ENCODE results near the gene MAGI1.
"Not testable (repeated sequence)": the region's sequence is repeated elsewhere in the genome, so short reads cannot be mapped to it uniquely, and the experiment has no call there.

MAGI1 gene

DNA sequence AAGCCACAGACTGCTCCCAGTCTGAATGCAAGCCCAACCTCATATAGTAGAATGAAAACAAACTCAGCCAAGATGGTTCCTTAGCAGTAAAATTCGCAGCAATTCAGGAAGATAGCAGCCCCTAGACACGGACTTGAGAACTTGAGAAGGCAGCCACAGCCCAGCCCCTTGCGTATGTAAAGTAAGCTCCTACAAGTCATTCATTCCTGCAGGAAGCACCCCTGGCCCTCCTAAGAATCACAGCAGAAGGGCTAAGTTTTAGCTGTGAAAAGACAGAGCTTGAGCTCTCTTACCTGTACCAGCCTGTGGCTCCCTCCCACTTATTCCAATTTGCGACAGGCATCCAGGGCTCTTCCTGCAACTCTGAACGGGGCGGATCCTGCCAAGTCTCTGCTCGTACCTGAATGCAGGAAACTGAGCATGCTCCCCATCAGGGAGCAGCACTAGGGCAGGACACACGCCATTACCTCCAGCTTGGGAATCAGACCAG is 136.4 kb downstream of the MAGI1 start:
- DNase-seq: no peak

DNA sequence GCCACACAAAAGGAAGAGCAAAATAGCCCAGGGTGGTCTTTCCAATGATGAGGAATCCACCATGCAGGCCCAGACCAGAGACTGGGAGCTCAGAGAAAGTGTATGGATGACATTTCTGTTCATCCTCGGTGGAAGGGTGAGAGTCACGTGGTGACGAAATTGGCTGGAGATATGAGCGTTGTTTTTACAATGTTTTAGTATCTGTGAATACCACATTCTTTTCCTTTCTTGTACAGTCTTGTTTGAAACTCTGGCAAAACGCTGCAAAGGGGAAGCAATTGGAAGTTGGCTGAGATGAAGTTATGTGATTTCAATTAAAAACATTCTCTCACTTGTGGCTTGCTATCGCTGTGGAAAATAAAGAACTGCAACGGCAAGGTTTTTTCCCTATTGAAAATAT is 137.5 kb downstream of the MAGI1 start:
- DNase-seq: no peak

DNA sequence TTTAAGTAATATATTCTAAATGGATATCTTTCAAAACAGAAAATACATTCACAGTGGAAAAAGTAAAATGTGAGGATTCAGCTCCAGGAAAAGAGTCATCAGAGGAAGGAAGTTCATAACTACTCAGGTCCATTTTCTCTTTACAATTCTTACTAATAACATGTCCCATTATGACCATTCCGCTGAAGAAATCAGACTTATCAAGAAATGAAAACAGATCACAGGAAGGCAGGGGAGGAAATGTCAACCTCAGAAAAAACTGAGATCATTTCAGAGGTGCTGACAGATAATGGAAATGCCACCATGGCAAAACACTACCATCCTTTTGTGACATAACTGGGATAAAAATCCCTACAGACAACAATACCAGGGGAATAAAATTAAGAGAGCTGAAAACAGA is 139.5 kb downstream of the MAGI1 start:
- DNase-seq: no peak

DNA sequence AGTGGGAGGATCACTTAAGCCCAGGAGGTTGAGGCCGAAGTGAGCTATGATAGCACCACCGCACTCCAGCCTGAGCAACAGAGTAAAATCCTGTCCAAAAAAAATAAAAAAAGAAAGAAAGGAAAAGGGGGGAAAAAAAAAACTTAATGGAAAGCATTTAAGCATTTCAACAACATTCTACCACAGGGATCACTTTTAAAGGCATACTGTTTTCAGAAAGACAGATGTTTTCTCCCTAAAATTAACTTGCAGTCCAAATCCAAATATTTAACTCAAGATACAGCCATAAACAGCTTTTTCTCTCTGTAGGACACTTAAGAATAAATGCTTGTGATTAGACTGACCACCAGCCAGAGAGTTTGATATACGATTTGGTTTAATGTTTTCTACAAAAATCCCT is 141.0 kb downstream of the MAGI1 start:
- DNase-seq: no peak

DNA sequence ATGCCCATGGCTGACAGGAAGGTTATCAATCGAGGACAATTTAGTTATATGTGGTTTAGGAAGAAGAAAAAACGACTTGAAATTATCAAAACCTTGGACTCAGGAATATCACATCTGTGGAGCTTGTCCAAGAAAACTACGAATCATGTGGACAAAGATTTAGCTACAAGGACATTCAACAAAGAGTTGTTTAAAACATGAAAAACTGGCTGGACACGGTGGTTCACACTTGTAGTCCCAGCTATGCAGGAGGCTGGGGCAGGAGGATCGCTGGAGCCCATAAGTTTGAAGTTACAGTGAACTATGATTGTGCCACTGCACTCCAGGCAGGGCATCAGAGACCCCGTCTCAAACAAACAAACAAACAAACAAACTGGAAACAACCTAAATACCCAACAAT is 142.4 kb downstream of the MAGI1 start:
- DNase-seq: no peak

DNA sequence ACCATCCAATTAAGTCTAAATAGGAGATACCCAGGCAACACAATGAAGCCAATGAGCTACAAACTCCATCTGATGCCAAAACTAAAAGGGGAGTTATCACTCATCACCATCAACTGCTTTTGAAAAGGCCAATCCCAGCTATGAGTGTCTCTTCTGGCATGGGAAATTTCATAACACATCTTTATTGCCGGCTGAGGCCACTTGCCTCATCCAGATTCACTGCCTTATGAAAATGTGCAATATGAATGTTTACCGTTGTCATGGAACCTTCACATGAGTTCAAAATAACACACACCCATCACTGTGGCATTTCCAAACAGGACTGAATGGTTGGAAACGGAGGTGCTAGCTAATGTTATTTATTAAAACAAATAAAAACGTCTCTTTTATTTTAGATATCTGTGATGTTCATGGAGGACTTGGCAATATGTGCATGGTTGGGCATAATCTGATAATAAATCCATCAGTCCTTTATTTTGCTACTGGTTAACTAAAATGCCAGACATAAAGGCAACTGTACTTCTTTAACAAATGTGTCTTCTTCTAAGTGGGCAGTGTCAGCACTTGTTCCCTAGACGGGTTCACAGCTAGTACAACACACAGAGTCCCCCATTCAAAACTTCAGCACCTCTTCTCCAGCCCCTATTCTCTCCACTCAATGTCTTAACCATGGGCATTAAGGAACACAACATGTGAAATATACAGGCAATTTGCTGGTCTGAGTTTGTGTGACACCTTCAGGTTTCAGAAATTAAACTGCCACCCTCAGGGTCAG is 143.9 kb downstream of the MAGI1 start:
- no peak for DNase-seq

DNA sequence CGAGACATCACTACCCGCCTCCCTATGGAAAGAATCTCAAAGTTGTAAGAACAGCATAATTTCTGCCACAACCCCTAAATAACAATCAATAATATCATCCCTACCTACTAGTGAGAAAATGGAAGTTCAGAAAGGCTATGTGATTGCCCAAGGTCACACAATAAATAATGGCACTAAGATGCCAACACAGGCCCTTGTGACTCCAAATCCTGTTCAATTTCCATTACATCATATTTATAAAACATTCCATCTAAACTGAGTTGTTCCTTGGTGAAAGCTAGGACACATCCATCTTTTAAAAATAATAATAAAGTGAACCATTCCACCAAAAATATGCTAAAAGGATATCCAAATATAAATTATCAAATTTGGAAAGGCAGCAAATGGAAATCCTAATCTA is 144.6 kb downstream of the MAGI1 start:
- no peak for DNase-seq

DNA sequence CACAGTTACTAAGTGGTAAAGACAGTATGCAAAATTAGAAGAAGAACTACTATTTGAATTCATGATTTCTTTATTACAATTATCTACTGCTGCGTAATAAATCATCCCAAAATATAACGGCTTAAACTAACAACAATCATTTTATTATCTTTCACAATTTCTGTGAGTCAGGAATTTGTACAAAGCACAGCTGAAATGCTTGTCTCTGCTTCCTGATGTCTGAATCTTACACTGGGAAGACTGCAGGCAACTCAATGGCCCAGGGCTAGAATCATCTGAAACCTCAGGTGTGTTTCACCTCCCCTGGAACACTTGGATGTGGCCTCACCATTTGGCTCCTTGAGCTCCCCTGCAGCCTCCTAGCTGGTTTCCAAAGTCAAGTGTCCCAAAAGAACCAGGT is 145.1 kb downstream of the MAGI1 start:
- no peak for DNase-seq

DNA sequence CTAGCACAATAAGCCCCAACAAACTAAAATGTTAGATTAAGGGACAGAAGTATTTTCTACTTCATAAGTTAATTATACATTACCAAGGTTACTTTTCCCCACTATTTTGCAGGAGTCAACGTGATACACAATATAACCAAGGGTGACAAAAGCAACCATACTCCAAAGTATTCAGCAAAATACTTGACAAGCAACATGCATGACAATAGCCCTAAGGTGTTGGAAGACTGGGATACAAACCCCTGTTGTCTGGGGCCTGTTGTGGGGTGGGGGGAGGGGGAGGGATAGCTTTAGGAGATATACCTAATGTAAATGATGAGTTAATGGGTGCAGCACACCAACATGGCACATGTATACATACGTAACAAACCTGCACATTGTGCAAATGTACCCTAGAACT is 147.2 kb downstream of the MAGI1 start:
- DNase-seq: not testable (repeated sequence)

DNA sequence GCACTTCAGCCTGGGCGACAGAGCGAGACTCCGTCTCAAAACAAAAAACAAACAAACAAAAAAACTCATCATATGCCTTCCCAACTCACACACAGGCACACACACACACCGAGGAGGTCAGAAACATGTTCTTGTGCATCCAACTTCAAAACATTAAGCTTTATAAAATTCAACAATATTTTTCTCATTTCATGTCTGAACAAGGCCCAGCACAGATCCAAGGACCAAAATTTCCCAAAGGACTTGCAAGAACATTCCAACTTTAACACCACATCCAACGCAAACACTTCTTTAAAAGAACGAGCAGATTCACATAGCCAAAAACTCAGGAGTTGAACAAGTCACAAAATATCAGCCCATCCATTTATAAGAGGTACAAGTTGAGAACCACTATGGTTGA is 148.4 kb downstream of the MAGI1 start:
- no peak for DNase-seq

DNA sequence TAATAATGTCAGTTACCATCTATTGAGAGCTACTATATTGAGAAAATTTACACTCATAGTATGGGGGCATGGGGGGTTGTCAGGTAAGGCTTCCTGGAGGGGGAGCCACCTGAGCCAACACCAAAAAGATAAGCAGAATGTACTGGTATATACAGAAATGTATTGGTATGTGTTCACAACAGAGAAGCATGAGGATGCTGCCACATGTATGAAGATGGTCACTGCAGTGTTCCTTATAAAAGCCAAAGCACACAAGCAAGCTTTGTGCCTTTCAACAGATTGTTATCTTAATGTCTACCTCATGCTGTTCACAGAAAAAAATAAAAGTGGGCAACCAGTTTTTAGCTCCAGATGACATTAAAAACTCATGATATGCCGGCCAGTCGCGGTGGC is 149.0 kb downstream of the MAGI1 start:
- no peak for DNase-seq

DNA sequence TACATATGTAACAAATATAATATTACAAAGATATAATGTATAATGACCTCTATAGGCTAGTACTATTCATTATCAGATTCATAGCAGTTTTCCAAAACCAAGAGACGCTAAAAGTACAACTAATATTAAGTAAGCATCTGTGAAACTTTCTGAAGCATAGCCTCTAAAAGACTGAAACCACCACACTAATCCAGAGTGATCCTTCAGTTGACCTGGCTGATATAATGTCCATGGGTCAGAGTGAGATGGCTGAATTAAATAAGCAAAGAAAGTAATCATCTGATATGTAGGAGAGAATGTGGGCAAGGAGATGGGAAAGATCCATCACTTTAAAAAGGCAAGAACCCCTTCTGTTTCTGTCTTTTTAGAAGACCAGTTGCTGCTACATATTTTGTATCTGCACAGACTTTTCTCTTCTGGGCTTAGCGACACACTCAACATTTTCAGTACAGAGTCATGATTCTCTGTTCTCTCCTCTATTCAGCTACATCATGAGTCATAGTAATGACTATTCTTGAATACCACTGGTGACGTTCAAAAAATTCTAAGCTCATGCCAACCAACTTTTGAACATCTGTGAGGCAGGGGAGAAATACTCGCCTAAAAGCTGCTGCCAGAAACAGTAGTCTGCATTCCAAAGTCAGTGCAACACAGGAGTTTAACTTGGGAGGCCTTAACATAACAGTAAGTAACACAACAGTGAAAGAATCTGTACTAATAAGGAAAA is 149.6 kb downstream of the MAGI1 start:
- DNase-seq: no peak

DNA sequence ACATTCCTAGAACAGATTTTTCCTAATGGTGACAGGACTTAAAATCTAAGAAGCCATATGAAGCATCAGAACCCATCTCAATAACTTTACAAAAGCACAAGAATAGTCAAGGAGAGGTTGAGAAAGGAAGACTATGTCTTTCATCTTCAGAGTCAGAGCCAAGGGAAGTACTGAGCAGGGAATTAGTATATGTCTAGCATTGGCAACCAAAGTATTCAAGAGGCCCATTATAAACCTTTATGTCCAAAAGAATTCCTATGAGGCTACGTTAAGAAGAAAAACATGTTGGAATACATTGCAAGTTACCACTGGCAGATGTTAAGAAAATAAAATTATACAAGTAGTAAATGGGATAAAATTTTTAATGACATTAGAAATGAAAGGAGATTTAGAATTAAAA is 150.5 kb downstream of the MAGI1 start:
- no peak for DNase-seq

DNA sequence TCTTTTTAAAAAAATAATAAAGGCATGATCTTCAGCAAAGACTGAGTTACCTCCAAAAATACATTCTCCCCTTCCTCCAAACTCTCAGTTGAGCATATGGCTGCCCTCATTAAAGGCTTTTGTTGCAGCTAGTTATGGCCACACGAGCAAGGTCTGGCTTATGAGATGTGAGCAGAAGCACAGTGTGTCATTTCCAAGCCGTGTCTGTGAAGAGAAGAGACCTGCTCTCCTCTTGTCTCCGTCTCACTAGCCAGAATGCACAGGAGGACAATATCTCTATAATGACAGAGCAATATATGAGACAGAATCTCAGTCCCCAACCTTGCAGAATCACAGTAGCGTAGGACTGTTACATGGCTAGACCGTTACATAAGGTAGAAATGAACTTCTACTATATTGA is 152.3 kb downstream of the MAGI1 start:
- DNase-seq: no peak

DNA sequence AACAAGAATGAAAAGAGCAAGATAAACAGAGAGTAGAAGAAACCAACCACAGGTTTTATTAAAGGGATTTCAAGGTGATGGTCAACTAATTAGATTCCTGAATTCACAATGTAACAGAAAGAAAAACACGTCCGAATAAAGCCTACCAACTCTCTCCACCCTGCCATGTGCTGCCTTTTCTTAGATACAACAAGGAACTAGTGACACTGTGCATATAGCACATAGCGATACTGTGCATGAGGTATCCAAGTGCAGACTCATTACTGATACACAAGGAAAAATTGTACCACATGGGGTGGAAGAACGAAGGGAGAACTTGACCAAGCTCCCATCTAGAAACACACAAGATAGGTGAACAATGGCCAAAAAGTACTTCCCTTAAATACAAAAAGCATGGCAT is 154.6 kb downstream of the MAGI1 start:
- DNase-seq: no peak

DNA sequence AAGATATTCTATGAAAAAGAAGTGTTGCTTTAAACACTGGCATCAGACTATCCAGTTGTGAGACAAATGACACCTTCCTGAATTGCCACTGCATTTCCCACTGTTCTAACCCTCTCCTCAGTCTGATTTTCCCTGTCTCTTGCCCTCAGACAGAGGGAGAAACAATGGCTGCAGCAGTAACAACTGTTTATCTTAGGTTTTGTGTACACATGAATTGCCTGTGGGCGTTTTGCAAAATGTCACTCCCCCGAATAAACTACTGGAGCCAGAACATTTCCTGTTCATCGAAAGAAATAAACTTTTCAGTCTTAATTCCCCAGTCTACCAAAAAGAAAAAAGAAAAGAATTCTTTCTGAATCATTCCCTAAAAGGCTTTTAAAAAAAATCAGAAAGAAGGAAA is 155.1 kb downstream of the MAGI1 start:
- peak; percentile 10 to 46 for DNase-seq

DNA sequence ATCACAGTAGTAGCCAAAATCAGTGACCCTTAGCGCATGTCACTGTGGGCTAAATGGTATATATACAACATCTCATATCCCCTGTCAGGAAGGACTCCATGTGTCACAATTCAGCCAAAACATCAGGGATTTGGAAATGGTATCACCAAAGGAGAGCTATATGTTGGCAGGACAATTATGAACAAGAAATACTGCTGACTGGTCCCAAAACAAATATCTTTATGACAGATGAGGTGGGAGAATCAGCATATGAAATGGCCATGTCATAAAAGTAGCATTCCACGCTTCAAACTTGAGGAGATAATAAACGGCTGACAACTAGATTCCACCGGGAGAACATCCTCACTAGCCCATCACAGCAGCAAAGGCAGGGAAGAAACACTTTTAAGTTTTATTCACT is 158.4 kb downstream of the MAGI1 start:
- no peak for DNase-seq

DNA sequence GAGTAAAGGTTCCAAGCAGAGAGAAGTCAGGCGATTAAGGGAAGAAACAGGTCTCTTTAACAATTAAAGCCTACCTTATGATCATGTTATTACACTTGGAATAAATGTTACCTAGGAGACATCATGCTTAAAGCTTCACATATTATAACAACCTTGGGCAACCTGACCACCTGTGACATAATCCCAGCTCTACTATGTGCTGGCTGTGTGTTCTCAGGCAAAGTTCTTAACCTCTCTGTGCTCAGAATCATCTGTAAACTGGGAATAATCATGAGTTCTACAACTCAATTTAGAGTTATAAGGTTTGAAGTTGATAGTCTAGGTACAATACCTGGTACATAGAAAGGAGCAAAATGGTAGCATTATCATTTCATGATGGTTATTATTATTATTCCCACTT is 159.3 kb downstream of the MAGI1 start:
- no peak for DNase-seq

DNA sequence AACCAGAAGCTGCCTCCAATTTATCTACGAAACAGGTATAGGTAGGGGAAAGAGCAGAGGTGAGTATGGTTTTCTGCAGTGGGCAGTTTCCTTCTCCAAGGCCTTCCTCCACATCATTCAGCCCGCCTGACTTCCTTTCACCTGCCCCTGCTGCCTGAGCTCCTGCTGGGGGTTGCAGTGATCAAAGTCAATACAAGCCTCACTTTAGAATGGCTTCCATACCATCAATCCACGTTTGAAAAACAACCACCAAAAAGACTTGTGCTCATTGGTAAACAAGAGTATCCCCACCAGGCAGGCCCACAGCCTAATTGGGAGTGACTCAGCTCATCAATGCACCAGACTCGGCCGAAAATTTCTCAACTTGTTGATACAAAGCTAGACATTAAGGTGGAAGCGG is 159.9 kb downstream of the MAGI1 start:
- no peak for DNase-seq

DNA sequence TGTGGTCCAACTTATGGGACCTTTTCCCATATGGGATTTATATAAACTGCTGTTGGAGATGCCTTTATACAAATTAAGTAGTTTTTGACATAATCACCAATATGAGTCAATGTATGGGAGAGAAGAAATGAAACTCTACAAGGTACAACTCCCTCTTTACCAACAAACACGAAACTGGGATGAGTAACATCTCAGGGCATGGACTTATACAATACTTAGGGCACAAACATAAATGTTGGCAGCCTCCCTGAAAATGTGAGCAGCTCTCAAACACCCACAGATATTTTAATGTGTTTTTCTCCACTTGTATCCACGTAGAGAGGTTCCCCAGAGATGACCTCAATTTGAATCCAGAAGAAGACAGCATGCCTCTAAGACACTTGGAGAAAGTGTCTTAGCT is 161.6 kb downstream of the MAGI1 start:
- DNase-seq: no peak

DNA sequence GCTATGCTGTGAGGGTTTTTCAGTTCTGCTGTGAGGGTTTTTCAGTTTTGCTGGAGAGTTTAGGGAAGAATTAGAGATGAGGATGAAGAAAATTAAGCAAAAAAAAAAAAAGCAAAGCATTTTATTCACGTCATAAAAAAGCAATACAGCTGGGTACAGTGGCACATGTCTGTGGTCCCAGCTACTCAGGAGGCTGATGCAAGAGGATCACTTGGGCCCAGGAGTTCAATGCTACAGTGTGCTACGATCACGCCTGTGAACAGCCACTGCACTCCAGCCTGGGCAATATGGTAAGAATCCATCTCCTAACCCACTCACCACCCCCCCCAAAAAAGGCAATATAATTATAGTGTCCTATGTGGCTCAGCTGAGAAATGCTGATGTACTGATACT is 162.7 kb downstream of the MAGI1 start:
- DNase-seq: no peak

DNA sequence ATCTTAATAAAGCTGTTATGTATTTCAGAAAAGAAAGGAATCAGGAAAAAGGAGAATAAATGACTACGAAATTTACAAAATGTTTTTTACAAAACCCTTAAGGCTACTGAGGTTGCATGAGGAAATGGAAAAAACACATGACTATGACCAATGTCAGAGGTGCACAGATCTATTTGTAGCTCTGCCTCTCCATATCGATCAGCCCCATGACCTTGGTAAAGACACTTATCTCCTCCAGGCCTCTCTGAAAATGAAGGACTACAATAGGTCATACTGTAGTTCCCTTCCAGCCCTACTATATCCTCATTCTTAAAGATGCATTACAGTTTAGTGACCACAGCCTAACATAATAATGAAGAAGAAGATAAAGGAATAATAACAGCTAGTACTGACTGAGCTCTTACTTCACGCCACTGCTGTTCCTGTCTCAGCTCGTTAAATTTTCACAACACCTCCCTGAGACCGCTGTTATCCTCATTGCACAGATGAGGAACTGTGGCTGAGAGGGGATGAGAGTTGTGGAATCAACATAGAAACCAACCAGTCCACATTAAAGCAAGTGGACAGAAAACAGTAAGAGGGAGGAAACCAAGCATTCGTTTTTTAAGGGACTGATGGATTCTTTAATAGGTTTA is 163.2 kb downstream of the MAGI1 start:
- no peak for DNase-seq

DNA sequence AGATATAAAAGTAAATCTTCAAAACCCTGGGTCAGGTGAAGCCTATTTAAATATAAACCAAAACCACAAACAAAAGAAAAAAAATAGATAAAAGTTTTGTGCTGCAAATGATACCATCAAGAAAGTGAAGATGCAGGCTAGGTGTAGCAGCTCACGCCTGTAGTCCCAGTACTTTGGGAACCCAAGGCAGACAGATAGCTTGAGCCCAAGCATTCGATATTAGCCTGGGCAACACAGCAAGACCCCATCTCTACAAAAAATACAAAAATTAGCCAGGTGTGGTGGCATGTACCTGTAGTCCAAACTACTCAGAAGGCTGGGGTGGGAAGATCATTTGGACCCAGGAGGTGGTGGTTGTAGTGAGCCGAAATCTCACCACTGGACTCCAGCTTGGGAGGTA is 164.8 kb downstream of the MAGI1 start:
- DNase-seq: no peak

DNA sequence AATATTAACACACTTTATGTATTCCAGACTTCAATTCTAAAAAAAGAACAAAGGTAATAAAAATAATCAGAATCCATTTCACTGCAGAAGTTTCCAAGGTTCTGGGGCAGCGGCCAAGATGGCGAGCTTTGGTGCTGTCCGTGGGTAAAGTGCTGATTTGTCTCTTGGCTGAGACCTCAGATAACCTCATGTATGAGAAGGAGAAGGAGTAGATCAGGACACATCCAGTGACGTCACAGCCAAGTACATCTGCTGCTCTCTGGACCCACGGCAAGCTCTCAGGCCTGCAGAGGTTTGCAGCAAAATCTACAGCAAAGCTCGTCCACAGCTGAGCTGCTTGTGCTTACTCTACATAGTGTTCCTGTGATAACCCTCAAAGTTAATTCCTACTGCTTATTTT is 165.7 kb downstream of the MAGI1 start:
- no peak for DNase-seq

All from NCI-H1930 (cell line).